ENCODE data around the gene GPR151.

GRCh38 chr5:146513462-146513861, 2.5 kb downstream of the GPR151 start:
- TF ChIP-seq CTCF (IDR thresholded peaks at IDR 0.05 in 8 of 11, conservative IDR thresholded peaks at IDR 0.05 in 3 of 11) (no peak), POLR2A (IDR thresholded peaks at IDR 0.05) (no peak)

Measured in spleen (tissue), 7 donors.